MCF 10A (cell line): ENCODE measurements around the gene ELMO1. TPM values are rescaled to one million over a fixed set of nuclear protein-coding genes. Genes with fewer than 3 reads are reported as not detected.

Experiments used
- BruUV-seq: library from RNA; stranded (reverse); fragments of 400-500 nt; replicated peaks from 2 replicates; lab custom pipeline; 2021; lab: Mats Ljungman, UMichigan
- CTCF ChIA-PET: fragments of 300-600 bp; sonication (Branson Sonifier 250); formaldehyde crosslinking; extraction: SDS; loops from one replicate; lab custom pipeline; 2021; ENCODE audit warnings: antibody characterized with exemption, inconsistent platforms; lab: Yijun Ruan, JAX
- POLR2A ChIA-PET: fragments of 300-600, 350-650 bp; sonication (Branson Sonifier 250); formaldehyde crosslinking; extraction: SDS; loops from one replicate; lab custom pipeline; 2020; ENCODE audit warnings: antibody characterized with exemption, inconsistent platforms; lab: Yijun Ruan, JAX
- DNase-seq: peaks from one replicate; pipeline ENCODE4 v3.0.0-alpha.2; 2018; ENCODE audit not compliant: unreplicated experiment
- H3K27ac Mint-ChIP-seq: one replicate; pipeline ENCODE4 v1.8.0; 2022; ENCODE audit warnings: mild to moderate bottlenecking, low read depth, mixed read lengths; ENCODE audit not compliant: unreplicated experiment
- H3K27me3 Mint-ChIP-seq: one replicate; pipeline ENCODE4 v1.8.0; 2022; ENCODE audit warnings: mixed read lengths; ENCODE audit not compliant: insufficient read depth, unreplicated experiment
- H3K36me3 Mint-ChIP-seq: one replicate; pipeline ENCODE4 v1.8.0; 2022; ENCODE audit warnings: mild to moderate bottlenecking, moderate library complexity, mixed read lengths; ENCODE audit not compliant: insufficient read depth, unreplicated experiment
- H3K4me1 Mint-ChIP-seq: one replicate; pipeline ENCODE4 v1.8.0; 2022; ENCODE audit warnings: mixed read lengths; ENCODE audit not compliant: insufficient read depth, unreplicated experiment
- H3K4me3 Mint-ChIP-seq: one replicate; pipeline ENCODE4 v1.8.0; 2022; ENCODE audit warnings: mild to moderate bottlenecking, moderate library complexity, mixed read lengths; ENCODE audit not compliant: unreplicated experiment
- H3K9me3 Mint-ChIP-seq: one replicate; pipeline ENCODE4 v1.8.0; 2022; ENCODE audit warnings: mixed read lengths; ENCODE audit not compliant: unreplicated experiment
- intact Hi-C: fragments of 100-400 bp; cut with micrococcal nuclease; formaldehyde crosslinking; loops from 2 replicates; pipeline ENCODE4 v1.14.1; 2022
- total RNA-seq: library from RNA; stranded (reverse); gene quantifications from 2 replicates; pipeline ENCODE4 v1.2.3, GENCODE V29; 2022
- TF ChIP-seq, protein P1 (sequence below): fragments of 200-600 bp; IDR thresholded peaks from one replicate; pipeline ENCODE4 v1.8.0; 2022; ENCODE audit warnings: antibody characterized with exemption, mild to moderate bottlenecking; ENCODE audit not compliant: unreplicated experiment

Gene ELMO1
- total RNA-seq, 1 experiment from 2014 or later, result 0.30 TPM

DNA sequence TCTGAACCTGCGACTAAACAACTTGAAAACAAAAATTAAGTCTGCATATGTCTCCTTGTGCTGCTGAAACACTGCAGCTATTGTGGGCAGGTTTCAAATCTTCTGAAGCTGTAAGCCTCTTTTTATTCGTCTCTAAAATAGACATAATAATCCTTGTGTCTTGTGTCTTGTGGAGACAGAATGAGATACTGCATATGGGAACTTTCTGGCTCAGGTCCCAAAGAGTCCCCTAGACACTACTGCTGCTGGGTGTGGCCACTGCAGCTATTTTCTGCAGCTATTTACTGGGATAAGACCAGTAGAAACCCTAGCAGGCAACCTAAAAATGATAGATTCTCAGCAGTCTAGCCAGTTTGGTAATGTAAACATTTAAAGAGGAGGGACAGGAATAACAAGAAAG lies 252.0 kb downstream of the ELMO1 start:
- intact Hi-C loops, result loop anchor here (5.0 kb wide), 1 partner anchor 724 kb away; no protein-coding TSS in a partner anchor
- no peak for DNase-seq
- Mint-ChIP-seq H3K9me3 (no peaks in the 10 kb centered on the region), H3K4me1 (peaks cover 6% of the 10 kb centered on the region), H3K27ac (no peak overlapping the region), H3K36me3 (no peaks in the 10 kb centered on the region), H3K4me3 (no peak overlapping the region), H3K27me3 (no peaks in the 10 kb centered on the region)
- ChIA-PET POLR2A (interaction anchor here (0.7 kb wide), 1 partner anchor 757 kb away, joined by 3 read pairs; no protein-coding TSS in a partner anchor), CTCF (interaction anchor here (0.6 to 12.7 kb wide), 11 partner anchors 13 to 757 kb away, joined by 3 to 174 read pairs (median 4); no protein-coding TSS in a partner anchor)
- TF ChIP-seq, protein P1, sequence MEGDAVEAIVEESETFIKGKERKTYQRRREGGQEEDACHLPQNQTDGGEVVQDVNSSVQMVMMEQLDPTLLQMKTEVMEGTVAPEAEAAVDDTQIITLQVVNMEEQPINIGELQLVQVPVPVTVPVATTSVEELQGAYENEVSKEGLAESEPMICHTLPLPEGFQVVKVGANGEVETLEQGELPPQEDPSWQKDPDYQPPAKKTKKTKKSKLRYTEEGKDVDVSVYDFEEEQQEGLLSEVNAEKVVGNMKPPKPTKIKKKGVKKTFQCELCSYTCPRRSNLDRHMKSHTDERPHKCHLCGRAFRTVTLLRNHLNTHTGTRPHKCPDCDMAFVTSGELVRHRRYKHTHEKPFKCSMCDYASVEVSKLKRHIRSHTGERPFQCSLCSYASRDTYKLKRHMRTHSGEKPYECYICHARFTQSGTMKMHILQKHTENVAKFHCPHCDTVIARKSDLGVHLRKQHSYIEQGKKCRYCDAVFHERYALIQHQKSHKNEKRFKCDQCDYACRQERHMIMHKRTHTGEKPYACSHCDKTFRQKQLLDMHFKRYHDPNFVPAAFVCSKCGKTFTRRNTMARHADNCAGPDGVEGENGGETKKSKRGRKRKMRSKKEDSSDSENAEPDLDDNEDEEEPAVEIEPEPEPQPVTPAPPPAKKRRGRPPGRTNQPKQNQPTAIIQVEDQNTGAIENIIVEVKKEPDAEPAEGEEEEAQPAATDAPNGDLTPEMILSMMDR, result no peak
- no TSS peak for BruUV-seq

DNA sequence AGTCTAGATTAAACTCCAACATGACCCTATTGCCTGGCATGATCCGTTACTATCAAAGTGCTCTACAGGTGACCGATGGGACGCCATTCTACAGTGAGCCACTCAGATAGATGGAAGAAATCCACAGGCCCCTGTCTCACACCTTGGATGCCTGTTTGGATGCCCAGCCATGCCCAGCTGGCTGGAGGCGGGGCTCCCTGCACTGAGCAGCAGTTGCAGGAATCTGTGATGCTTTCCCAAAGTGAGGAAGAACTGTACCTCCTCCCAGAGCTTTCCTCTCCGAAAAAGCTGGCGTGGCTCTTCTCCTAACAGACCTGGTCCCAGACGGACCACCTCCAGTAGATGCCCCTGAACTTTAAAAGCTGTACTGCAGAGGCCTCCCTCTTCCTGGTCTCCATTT lies 253.3 kb downstream of the ELMO1 start:
- Mint-ChIP-seq H3K4me1 (peaks cover 6% of the 10 kb centered on the region), H3K27me3 (no peaks in the 10 kb centered on the region), H3K9me3 (no peaks in the 10 kb centered on the region), H3K36me3 (no peaks in the 10 kb centered on the region), H3K4me3 (no peak overlapping the region), H3K27ac (no peak overlapping the region)
- TF ChIP-seq, protein P1, result no peak
- ChIA-PET CTCF (interaction anchor here (0.5 to 12.7 kb wide), 6 partner anchors 12 to 755 kb away, joined by 3 to 174 read pairs (median 7); no protein-coding TSS in a partner anchor), POLR2A (no interaction called here)
- no peak for DNase-seq
- BruUV-seq, result no TSS peak
- intact Hi-C loops, result loop anchor here (5.0 kb wide), 1 partner anchor 723 kb away; no protein-coding TSS in a partner anchor

DNA sequence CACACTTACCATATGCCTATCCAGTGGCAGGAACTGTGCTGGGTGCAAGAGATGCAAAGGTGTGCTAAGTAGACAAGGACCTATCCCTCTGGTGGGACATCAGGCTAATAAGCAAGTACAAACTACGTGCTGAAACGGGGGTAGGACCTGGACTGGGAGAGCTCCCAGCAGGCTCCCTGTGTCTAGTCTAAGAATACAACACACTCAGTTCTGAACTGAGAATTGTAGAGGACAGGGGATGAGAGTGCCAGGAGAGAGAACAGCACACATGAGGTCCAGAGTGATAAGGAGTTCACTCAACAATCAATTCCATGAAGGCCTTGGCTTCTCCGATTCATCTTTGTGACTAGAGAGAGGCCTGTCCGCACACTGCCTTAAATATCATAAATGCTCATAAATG lies 253.7 kb downstream of the ELMO1 start:
- H3K36me3 Mint-ChIP-seq, result no peaks in the 10 kb centered on the region
- POLR2A ChIA-PET, result no interaction called here
- peaks cover 6% of the 10 kb centered on the region for H3K4me1 Mint-ChIP-seq
- H3K9me3 Mint-ChIP-seq, result no peaks in the 10 kb centered on the region
- intact Hi-C loops, result loop anchor here (5.0 kb wide), 1 partner anchor 723 kb away; no protein-coding TSS in a partner anchor
- no peak for DNase-seq
- no TSS peak for BruUV-seq
- CTCF ChIA-PET, result interaction anchor here (0.6 to 12.7 kb wide), 7 partner anchors 11 to 877 kb away, joined by 3 to 174 read pairs (median 5); no protein-coding TSS in a partner anchor
- no peaks in the 10 kb centered on the region for H3K27me3 Mint-ChIP-seq
- H3K4me3 Mint-ChIP-seq, result no peak overlapping the region
- TF ChIP-seq, protein P1, result no peak
- no peak overlapping the region for H3K27ac Mint-ChIP-seq

DNA sequence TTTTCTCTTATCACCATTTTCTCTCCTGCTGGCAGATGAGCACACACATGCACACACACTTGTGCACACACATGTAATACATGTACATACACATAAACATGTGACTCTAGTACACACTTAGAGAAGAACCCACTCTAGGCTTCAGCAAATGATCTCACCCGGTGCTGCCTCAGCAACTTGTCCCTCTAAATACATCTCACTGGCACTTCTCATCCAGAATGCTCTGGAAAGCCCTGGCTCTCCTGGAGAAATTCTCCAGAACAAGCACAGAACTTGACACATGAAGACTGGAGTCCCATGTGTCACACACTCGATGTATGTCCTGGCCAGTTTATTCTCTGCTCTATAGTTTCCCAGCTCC lies 254.9 kb downstream of the ELMO1 start:
- no peak for DNase-seq
- no peak overlapping the region for H3K4me3 Mint-ChIP-seq
- no peak overlapping the region for H3K27ac Mint-ChIP-seq
- BruUV-seq, result no TSS peak
- H3K36me3 Mint-ChIP-seq, result no peaks in the 10 kb centered on the region
- no peaks in the 10 kb centered on the region for H3K9me3 Mint-ChIP-seq
- intact Hi-C loops, result no loop called here
- POLR2A ChIA-PET, result no interaction called here
- peaks cover 3% of the 10 kb centered on the region for H3K4me1 Mint-ChIP-seq
- no peaks in the 10 kb centered on the region for H3K27me3 Mint-ChIP-seq
- CTCF ChIA-PET, result interaction anchor here (0.6 to 12.7 kb wide), 6 partner anchors 12 to 893 kb away, joined by 3 to 174 read pairs (median 12); no protein-coding TSS in a partner anchor
- TF ChIP-seq, protein P1, result no peak
